ENCODE measurements around the gene ANKRD9. TPM values are rescaled to one million over a fixed set of nuclear protein-coding genes. Genes with fewer than 3 reads are reported as not detected.

The ANKRD9 gene
- total and polyA plus RNA-seq, 10 donors = 2.2 to 24.0 (median 11.8) TPM

DNA sequence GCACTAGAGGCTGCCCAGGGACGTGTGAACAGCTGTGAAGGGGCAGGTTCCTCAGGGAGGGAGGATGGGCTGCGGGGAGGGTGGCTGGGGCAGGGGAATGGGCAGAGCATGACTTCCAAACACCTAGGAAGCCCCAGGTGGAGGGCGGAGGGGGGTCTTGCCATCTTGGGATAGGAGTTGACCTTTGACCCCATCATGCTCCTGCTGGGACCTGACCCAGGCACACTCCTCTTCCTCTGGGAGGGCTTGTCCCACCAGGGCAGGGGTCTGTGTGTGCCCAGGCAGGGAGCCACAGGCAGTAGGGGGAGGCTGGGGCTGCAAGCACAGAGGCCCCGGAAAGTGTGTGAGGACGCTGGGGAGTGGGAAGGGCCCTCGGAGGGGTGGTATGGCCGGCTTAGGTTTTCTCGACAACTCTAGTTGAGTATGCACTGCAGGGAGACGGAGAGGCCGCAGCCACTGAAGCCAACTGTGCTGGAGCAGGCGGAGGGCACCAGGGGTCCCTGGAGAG, 3.3 kb upstream of the ANKRD9 start:
- DNase-seq = no peak
- H3K27ac ChIP-seq = no peak overlapping the region
- WGBS, 5 donors = 81 to 92% (median 89%) methylated on average over 8 to 11 of the region's 11 CpGs
- H3K4me1 ChIP-seq = peaks cover 3 to 45% (median 31%) of the 10 kb centered on the region in 6 donors
- H3K9me3 ChIP-seq = no peaks in the 10 kb centered on the region
- no peaks in the 10 kb centered on the region for H3K36me3 ChIP-seq
- TF ChIP-seq, protein P1, sequence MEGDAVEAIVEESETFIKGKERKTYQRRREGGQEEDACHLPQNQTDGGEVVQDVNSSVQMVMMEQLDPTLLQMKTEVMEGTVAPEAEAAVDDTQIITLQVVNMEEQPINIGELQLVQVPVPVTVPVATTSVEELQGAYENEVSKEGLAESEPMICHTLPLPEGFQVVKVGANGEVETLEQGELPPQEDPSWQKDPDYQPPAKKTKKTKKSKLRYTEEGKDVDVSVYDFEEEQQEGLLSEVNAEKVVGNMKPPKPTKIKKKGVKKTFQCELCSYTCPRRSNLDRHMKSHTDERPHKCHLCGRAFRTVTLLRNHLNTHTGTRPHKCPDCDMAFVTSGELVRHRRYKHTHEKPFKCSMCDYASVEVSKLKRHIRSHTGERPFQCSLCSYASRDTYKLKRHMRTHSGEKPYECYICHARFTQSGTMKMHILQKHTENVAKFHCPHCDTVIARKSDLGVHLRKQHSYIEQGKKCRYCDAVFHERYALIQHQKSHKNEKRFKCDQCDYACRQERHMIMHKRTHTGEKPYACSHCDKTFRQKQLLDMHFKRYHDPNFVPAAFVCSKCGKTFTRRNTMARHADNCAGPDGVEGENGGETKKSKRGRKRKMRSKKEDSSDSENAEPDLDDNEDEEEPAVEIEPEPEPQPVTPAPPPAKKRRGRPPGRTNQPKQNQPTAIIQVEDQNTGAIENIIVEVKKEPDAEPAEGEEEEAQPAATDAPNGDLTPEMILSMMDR (IDR thresholded peaks at IDR 0.05 in 8 of 11, conservative IDR thresholded peaks at IDR 0.05 in 3 of 11) = no peak
- TF ChIP-seq POLR2A (IDR thresholded peaks at IDR 0.05) = no peak
- no peak for TF ChIP-seq POLR2AphosphoS5 (IDR thresholded peaks at IDR 0.05)
- no peak overlapping the region for H3K4me3 ChIP-seq
- intact Hi-C loops (cut with DNase I; ENCODE audit: low total_unique reads) = no loop called here
- peaks cover 0 to 8% (median 0%) of the 10 kb centered on the region in 7 donors for H3K27me3 ChIP-seq (replicated peaks in 1 of 7)

DNA sequence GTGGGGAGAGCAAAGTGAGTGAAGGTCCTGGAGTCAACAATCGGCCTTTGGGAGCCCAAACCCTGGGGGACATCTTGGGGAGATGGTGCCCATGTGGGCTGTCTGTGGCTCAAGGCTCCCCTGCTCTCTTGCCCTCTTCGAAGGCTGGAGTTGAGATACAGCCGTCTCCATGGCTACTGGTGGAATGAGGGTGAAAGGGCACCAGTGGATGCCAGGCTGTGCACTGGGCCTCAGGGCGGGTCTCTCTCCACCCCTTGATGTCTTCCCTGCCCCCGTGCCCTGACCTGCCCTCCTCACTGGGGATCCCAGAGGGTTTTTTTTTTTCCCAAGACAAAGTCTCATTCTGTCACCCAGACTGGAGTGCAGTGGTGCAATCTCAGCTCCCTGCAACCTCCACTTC, 2.0 kb upstream of the ANKRD9 start:
- Histone ChIP-seq H3K36me3 (peaks cover 0 to 10% (median 0%) of the 10 kb centered on the region in 6 donors), H3K4me3 (no peak overlapping the region), H3K9me3 (no peaks in the 10 kb centered on the region), H3K4me1 (peaks cover 3 to 34% (median 23%) of the 10 kb centered on the region in 6 donors), H3K27me3 (replicated peaks in 1 of 7) (peaks cover 0 to 2% (median 0%) of the 10 kb centered on the region in 7 donors), H3K27ac (no peak overlapping the region)
- DNase-seq = no peak
- intact Hi-C loops (cut with DNase I; ENCODE audit: low total_unique reads) = no loop called here
- WGBS, 5 donors = 89 to 97% (median 95%) methylated on average over 4 to 5 of the region's 5 CpGs
- TF ChIP-seq, protein P1 (IDR thresholded peaks at IDR 0.05 in 8 of 11, conservative IDR thresholded peaks at IDR 0.05 in 3 of 11) = no peak

DNA sequence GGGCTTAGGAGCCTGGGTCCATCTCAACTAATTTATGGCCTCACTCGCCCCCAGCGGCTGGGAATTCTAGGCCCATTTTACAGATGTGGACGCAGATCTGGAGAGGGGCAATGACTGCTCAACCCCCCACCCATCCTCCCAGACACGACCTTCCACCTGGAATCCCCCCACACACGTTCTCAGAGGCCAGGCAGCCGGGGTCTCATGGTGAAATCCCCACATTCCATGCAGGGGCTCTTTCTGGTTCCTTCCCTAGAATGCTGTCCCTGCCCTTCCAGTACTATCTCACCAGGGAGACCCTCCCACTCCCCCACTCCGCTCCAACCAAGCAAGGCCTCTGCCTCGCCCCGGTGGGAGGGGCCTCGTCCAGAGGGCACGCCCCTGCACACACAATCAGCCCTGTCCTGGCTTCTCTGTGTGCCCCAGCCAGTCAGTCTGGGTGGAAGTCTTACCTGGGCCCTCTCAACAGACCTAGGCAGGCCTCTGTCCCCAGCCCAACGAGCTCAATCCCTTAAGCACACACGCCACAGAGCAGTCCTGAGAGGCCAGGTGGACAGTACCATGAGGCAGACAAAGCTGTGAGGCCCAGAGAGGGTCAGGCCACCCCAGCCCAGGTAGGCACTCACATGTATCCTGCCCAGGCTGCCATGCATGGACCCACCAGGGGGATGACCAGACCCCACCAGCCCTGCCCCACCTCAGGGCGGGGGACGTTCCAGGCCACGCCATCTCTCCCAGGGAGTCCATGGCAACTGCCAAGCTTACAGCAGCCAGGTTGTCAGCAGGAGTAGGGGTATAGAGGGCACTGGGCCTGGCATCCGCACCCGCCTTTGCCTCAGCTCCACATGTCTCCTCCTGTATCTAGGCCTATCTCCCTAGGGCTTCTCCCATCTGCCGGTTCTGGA, 1.3 kb upstream of the ANKRD9 start:
- peaks cover 0 to 17% (median 0%) of the 10 kb centered on the region in 6 donors for H3K36me3 ChIP-seq
- WGBS, 5 donors = 52 to 62% (median 56%) methylated on average over 15 to 19 of the region's 19 CpGs
- peaks cover 0 to 2% (median 0%) of the 10 kb centered on the region in 7 donors for H3K27me3 ChIP-seq (replicated peaks in 1 of 7)
- H3K27ac ChIP-seq = peak overlapping the region in 1 of 8 donors; percentile 78
- peak overlapping the region in 6 of 8 donors; percentile 55 to 89 (median 68) for H3K4me3 ChIP-seq
- TF ChIP-seq POLR2AphosphoS5 (IDR thresholded peaks at IDR 0.05) = no peak
- no peak for TF ChIP-seq POLR2A (IDR thresholded peaks at IDR 0.05)
- TF ChIP-seq, protein P1 (IDR thresholded peaks at IDR 0.05 in 8 of 11, conservative IDR thresholded peaks at IDR 0.05 in 3 of 11) = no peak
- intact Hi-C loops (cut with DNase I; ENCODE audit: low total_unique reads) = no loop called here
- DNase-seq = no peak
- H3K4me1 ChIP-seq = peaks cover 0 to 30% (median 19%) of the 10 kb centered on the region in 6 donors
- H3K9me3 ChIP-seq = no peaks in the 10 kb centered on the region

All from spleen (tissue), 11 donors.